NCI-H187 (cell line): Measurements from ENCODE around the gene TMEFF1.
"Not testable (repeated sequence)": the region's sequence is repeated elsewhere in the genome, so short reads cannot be mapped to it uniquely, and the experiment has no call there.

Experiments
- DNase-seq, 2 experiments: peaks; one replicate each; lab custom pipeline; 2025; lab: John Stamatoyannopoulos, UW

The TMEFF1 gene, protein sequence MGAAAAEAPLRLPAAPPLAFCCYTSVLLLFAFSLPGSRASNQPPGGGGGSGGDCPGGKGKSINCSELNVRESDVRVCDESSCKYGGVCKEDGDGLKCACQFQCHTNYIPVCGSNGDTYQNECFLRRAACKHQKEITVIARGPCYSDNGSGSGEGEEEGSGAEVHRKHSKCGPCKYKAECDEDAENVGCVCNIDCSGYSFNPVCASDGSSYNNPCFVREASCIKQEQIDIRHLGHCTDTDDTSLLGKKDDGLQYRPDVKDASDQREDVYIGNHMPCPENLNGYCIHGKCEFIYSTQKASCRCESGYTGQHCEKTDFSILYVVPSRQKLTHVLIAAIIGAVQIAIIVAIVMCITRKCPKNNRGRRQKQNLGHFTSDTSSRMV

DNA sequence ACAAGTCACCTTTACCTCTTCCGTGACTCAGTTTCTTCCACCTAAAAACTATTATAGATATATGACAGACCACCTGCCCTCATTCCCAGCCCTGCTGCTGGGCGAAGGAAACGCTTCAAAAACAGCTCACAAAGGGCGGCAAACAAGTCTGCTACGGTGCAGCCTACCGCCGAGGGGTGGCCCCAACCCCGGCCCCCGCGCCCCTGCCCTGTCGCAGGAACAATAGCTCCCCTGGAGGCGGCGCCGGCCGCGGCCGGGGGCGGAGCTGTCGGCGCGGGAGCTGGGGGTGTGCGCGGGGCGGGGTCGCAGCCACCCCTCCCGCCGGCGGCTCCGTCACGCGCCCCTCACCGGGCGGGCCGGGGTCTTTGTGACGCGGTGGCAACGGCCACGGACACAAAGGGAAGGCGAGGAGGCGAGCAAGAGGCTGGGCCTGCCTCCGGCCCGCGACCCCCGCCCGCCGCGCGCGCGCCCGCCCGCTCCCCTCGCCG lies at the start of gene TMEFF1:
Gene TMEFF1, plus strand, starts transcription at position 362 of the 488 bp plus-strand sequence. CDS start 396 bp downstream, outside the sequence.
- peak; percentile 2 to 7 for DNase-seq

DNA sequence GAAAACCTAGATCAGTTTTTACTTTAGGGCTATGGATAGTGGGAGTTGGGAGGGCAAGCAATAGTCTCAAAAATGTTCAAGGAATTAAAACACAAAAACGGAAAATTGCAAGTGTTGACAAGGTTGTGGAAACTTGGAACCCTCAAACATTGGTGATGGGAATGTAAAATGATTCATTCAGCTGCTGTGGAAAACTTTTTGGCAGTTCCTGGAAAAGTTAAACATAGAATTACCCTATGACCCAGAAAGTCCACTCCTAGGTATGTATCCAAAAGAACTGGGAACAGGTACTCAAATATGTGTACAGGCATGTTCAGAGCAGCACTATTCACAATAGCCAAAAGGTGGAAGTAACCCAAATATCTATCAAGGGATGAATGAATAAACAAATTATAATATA lies 47.2 kb upstream of the TMEFF1 start:
- DNase-seq: no peak

- no peak for DNase-seq
These were observed 46.8 kb upstream of the TMEFF1 start for GRCh38 chr9:100426189-100426529.

- DNase-seq: peak in 1 of 2 experiments; percentile 36
These were observed 46.2 kb upstream of the TMEFF1 start, which contains the start of gene MSANTD3 for GRCh38 chr9:100426530-100427365. Gene MSANTD3, plus strand, starts transcription at chr9:100427143. Its CDS starts 14,796 bp downstream, at chr9:100441939.

DNA sequence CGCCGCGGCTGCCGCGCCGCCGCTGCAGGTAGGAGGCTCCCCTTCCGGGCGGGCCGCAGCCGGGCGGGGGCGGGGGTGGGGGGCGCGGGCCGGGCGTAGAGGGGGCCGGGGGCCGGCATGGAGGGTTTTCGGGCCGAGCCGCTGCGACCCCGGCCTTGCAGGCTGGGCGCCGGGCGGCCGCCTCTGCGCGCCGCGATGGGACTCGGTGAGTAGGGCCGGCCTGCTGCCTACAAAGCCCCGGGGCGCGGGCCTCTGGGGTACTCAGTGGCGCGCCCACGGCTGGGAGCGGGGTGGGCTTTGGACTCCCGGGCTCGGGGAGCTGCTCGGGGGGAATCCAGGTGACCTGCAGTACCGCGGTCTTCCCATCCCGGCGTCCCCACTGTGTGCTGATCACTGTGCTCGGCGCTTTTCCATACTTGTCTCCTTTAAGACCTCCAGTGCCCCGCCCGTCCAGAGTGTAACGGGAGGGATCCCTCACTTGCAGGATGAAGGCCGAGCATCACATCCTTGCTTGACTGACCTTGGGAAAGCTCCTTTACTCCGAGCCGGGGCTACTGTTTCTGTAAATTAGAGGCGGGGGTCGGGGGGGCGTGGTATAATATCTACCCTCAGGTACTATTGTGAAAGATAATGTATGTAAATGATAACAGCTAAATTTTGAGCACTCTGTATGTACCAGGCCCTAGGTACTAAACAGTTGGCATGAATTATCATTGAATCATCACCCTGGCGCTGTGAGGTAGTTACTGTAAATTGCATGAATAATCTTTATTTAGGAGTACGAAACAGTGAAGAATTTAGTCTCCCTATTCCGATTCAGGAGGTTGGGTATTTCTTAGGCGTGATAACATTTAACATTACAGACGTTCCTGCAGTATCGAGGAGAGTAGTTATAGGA lies 45.3 kb upstream of the TMEFF1 start:
- DNase-seq: no peak

DNA sequence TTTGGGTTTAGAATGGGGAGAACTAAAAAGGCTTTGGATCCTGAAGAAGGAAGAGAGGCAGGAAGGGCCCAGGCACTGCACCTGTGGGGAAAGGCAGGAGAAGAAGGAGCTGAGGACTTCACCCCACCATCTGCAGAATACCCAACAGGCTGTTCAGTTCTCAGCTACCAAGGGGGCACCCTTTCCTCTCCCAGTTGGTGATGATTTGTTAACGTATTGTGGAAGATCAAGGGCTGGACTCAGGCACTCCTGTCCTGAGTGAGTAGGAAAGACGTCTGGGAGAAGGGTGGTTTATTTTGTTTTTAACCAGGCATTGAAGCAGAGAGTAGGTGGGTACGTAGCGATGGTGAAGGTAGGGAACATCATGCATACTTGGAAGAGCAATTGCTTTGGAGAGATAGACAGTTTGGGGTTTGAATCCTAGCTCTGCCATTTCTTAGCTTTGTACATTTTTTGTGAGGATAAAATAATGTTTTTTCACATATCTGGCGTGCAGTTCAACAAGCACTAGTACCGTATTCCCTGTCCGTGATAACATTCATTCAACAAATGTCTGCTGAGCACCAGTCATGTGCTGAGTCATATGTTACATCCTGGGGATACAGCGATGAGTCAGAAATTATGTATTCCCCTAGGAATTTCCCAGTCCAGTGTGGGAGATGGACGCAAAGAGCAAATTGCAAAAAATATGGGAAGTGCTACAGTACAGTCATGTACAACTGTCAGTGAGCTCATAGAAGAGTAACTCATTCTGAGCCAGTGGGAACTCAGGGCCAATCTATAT lies 43.9 kb upstream of the TMEFF1 start:
- no peak for DNase-seq

DNA sequence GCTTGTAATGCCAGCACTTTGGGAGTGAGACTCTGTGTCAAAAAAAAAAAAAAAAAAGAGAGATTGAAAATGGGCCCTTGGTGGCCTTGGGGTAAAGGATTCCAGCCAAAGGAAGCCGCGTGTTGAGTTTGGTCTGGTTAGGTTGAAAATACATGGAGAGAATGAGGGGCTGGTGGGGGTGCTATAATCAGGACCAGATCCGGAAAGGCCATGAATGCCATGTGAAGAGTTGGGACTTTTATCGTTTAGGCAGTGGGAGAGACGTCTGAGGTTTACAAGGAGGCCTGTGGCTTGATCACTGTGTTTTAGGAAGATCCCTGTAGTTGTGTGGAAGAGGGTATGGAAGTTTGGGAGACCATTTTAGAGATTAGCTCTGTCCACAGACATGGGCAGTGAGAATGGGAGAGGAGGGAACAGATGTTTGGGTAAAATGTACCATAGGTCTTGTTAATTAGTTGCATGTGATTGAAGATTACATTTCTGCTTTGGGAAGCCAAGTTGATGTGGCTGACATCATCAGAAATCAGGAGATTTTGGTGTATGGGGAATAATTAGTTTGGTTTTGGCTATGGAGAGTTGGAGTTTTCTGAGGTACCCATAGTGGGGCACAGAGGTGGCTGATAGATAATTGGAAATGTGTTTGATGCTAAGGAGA lies 42.5 kb upstream of the TMEFF1 start:
- DNase-seq: no peak

DNA sequence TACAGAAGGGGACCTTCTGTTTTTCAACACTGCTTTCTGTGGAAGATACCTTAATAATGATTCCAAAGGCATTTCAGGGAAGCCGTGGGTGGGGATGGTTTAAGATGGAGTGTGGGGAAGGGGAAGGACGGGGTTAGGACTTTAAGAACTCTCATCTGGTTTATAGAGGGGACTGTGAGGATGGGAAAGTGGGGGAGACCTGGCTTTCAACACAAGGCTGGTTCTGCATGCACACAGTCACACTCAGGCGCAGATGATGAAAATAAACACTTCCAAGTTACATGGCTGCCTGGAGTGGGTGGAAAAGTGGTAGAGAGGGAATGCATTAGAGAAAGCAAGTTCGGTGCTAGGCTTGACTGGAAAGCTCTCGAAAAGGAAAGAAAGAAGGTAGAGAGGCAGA lies 41.1 kb upstream of the TMEFF1 start:
- no peak for DNase-seq

DNA sequence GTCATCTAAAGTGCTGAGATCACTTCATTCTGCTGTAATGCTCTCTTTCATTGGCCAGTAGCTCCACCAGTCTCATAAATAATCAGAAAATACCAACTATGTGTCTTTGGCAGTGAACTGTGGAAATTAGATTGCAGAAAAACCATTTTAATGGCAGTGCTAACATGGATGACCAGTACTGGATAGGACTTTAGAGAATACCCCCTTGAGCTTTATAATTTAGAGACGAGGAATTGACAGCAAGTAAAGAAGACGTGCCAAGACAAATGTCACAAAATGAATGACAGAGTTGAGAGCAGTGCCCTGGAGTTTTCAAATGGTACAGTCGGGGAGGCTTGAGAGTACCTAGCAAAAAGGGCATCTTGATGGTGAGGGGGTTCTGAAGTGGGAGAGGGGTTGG lies 40.2 kb upstream of the TMEFF1 start:
- DNase-seq: no peak

DNA sequence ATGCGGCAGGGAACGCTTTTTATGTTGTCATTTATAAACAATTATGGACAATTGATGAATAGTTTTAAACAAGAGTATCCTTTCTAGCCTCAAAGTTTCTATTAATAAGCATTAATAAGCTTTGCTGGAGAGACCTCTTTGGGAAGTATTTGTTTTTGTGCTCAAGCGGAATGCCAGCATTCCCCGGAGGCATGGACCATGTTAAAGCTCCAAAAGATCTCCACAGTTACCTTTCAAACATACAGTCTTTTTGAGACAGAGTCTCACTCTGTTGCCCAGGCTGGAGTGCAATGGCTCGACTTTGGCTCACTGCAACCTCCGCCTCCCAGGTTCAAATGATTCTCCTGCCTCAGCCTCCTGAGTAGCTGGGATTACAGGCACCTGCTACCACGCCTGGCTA lies 36.4 kb upstream of the TMEFF1 start:
- DNase-seq: no peak

GRCh38 chr9:100437860-100438805 lies 34.8 kb upstream of the TMEFF1 start:
- peak in 1 of 2 experiments; percentile 19 for DNase-seq

GRCh38 chr9:100440071-100440470 lies 32.9 kb upstream of the TMEFF1 start:
- DNase-seq: no peak

DNA sequence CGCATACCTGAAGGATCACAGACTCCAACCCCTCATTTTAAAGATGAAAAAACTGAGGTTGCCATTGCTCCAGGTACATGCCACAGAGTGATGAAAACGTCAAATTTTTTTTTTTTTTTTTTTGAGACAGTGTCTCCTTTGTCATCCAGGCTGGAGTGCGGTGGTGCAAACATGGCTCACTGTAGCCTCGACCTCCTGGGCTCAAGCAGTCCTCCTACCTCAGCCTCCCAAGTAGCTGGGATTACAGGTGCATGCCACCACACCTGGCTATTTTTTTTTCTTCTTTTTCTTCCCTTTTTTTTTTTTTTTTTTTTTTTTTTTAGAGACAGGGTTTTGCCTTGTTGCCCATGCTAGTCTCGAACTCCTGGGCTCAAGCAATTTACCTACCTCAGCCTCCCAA lies 32.5 kb upstream of the TMEFF1 start:
- not testable (repeated sequence) for DNase-seq

DNA sequence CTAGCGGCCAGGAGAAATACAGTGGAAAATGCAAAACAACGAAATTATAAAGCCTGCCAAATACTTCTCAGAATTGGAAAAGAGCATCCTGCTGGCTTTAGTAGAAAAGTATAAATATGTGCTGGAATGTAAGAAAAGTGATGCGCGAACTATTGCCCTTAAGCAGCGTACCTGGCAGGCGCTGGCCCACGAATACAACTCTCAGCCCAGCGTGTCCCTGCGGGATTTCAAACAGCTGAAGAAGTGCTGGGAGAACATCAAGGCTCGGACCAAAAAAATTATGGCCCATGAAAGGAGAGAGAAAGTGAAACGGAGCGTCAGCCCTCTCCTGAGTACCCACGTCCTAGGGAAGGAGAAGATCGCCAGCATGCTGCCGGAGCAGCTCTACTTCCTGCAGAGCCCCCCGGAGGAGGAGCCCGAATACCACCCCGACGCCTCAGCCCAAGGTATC lies 31.0 kb upstream of the TMEFF1 start:
- no peak for DNase-seq

DNA sequence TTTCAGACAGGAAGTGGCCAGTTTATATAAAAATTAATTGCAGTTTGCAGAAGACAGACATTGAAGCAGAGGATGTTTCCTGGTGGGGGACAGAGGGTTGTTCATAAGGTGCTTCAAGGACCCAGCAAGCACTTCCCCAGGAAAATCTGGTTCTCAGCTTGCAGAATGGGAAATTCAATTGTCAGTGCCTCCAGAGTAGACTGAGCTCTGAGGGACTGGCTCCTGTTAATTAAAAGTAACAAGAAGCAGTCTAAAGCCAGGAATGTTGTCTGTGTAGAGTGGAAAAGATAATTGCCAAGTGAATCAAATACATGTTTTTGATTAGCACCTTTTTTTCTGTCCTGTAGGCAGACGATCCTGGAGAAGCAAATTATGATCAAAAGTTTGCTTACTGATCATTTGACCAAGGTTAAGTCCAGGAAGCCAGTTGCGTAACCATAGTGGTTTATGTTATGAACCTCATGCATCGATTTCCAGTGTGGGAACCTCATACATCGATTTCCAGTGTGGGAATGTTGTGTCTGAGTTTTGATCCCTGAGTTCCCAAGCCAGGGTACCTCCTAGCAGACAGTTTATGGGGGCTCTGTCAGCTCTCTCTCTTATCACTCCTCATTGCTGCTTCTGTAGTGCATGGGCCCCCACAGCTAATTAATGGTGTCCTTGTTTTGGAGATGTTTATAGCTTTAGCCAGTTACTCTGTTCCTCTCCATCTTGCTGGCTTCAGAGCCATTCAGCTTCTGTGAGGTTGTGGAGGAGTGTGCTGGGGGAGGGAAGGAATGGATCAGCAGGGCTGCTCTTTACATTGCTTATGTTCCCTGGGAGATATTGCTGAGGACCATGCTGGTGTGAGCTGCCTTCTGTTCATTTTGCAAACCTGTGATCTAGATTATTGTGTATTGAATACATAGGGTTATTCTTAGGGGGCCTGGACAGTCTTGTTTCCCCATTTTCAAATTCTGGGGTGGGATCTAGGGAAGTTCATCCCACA lies 28.9 kb upstream of the TMEFF1 start:
- DNase-seq: no peak

- no peak for DNase-seq
These were observed 27.6 kb upstream of the TMEFF1 start for GRCh38 chr9:100445161-100445902.

DNA sequence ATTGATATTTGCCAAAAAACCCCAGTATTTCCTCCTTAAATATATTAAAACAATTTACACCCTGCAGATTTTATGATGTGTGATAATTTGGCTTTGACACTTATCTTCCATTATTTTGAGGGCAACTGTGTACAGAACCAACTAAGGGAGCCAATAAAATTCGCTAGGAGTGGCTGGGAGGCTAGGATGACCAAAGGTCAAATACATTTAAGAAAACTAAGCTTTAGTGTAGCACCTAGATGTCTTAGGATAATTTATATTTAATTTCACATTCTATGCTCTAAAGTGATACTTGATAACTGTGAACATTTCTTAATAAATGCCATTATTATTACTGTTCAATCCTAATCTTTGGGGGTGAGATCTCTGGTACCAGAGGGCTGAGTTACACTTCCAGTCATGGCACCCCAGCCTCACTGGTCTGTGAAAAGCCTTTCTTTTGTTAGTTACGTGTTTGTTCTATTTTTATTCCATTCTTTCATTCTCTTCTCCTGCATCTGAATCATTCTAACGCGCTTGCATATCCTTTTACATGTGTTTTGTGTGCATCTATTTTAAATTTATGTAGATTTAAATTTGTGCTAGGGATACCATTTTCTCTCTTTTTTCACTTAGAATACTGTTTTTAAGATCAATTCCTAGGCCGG lies 26.9 kb upstream of the TMEFF1 start:
- no peak for DNase-seq
